ENCODE data around the gene ARHGEF11. TPM values are rescaled to one million over a fixed set of nuclear protein-coding genes. Genes with fewer than 3 reads are reported as not detected.

Gene ARHGEF11
- total RNA-seq, 1 experiment from 2014 or later, result 41.1 TPM

GRCh38 chr1:156901590-156901900 lies 144.0 kb downstream of the ARHGEF11 start:
- no peaks in the 10 kb centered on the region for H3K9me3 ChIP-seq (ENCODE audit: control insufficient read depth, low read depth, low read length)
- H3K9me3 Mint-ChIP-seq, result no peaks in the 10 kb centered on the region
- no peak for TF ChIP-seq CTCF (conservative IDR thresholded peaks at IDR 0.05)
- no peaks in the 10 kb centered on the region for H4K20me1 ChIP-seq (ENCODE audit: control insufficient read depth, insufficient read depth, insufficient read length)
- no peak overlapping the region for H4K5ac ChIP-seq (ENCODE audit: insufficient read length, low read depth, low read length)
- no peak overlapping the region for H2BK12ac ChIP-seq (ENCODE audit: insufficient read length, low read depth, low read length)
- no peak overlapping the region for H3K27ac ChIP-seq (ENCODE audit: insufficient read length, low read depth, low read length)
- no peaks in the 10 kb centered on the region for H3K79me1 ChIP-seq (ENCODE audit: insufficient read depth, low read depth, low read length, poor library complexity, severe bottlenecking)
- no peaks in the 10 kb centered on the region for H3K79me2 ChIP-seq (ENCODE audit: insufficient read depth, low read length)
- H4K8ac ChIP-seq (replicated peaks; ENCODE audit: insufficient read length, low read depth, low read length), result no peak overlapping the region
- no peaks in the 10 kb centered on the region for H3K36me3 Mint-ChIP-seq (ENCODE audit: insufficient read depth in 1 of 3, low read depth in 3 of 3)
- no peak overlapping the region for H2BK120ac ChIP-seq (ENCODE audit: low read depth, low read length, poor library complexity, severe bottlenecking)
- no peaks in the 10 kb centered on the region; the same call in 1 of the 2 replicates for H3K27me3 ChIP-seq (ENCODE audit: insufficient read depth, low read length)
- no peak overlapping the region for H3T11ph ChIP-seq (ENCODE audit: low read length)
- DNase-seq, result no peak
- H3K23ac ChIP-seq (ENCODE audit: insufficient read length, low read depth, low read length), result no peak overlapping the region
- no peak overlapping the region for H2BK15ac ChIP-seq (ENCODE audit: low read depth, low read length)
- peaks cover 43% of the 10 kb centered on the region for H3K27me3 Mint-ChIP-seq (ENCODE audit: low read depth)
- no peaks in the 10 kb centered on the region for H3K23me2 ChIP-seq (ENCODE audit: insufficient read length, low read depth, low read length, poor library complexity, severe bottlenecking)
- H4K91ac ChIP-seq (ENCODE audit: insufficient read length, low read depth, low read length), result no peak overlapping the region
- no peak overlapping the region for H3K4me2 ChIP-seq (ENCODE audit: insufficient read depth, insufficient read length, low read length)
- no peak overlapping the region for H3K4me3 Mint-ChIP-seq
- H2BK20ac ChIP-seq (ENCODE audit: low read depth, low read length, poor library complexity, severe bottlenecking), result no peak overlapping the region
- H3K27ac Mint-ChIP-seq, result no peak overlapping the region
- peaks cover 12 to 27% of the 10 kb centered on the region in 2 experiments for H3K4me1 Mint-ChIP-seq
- no peak overlapping the region for H3K14ac ChIP-seq (ENCODE audit: insufficient read depth, low read length)
- H3K4me1 ChIP-seq (ENCODE audit: insufficient read depth, low read length), result no peaks in the 10 kb centered on the region
- H3K9ac ChIP-seq (ENCODE audit: extremely low read depth, insufficient read length, low read length), result no peak overlapping the region
- no peak overlapping the region for H3K56ac ChIP-seq (ENCODE audit: insufficient read length, low read depth, low read length)
- no peak overlapping the region for H3K4ac ChIP-seq (ENCODE audit: low read depth, low read length)
- WGBS (ENCODE audit: extremely low coverage, insufficient read length, low lambda C conversion rate), result no CpG with 5 or more reads among the region's 4 CpGs
- H2AFZ ChIP-seq (ENCODE audit: low read length), result no peak overlapping the region
- H2BK5ac ChIP-seq (ENCODE audit: insufficient read length, low read length), result no peak overlapping the region
- no peak overlapping the region for H3K18ac ChIP-seq (ENCODE audit: insufficient read length, low read depth, low read length)
- H2AK5ac ChIP-seq (ENCODE audit: insufficient read length, low read length), result no peak overlapping the region

Data from H9 (cell line).